Astrocyte of the cerebellum (primary cell): Measurements from ENCODE around the gene CLNK.

Experiments used
- DNase-seq: peaks from one replicate; pipeline ENCODE4 v3.0.0-alpha.2; 2011; ENCODE audit warnings: low read depth
- H3K4me3 ChIP-seq: 2 replicates; pipeline ENCODE4 v1.5.1; 2011; ENCODE audit warnings: mild to moderate bottlenecking, low read depth, low read length, moderate library complexity
- in situ Hi-C: cut with HindIII; loops from 2 replicates; pipeline ENCODE4 v1.10.0; 2017; ENCODE audit warnings: low sequenced_read_pairs
- TF ChIP-seq, protein P1 (sequence below): IDR thresholded peaks from 2 replicates; pipeline ENCODE4 v1.5.1; 2012; ENCODE audit warnings: low read length, low read depth, moderate library complexity, mild to moderate bottlenecking; ENCODE audit errors: missing control alignments

CLNK gene, protein sequence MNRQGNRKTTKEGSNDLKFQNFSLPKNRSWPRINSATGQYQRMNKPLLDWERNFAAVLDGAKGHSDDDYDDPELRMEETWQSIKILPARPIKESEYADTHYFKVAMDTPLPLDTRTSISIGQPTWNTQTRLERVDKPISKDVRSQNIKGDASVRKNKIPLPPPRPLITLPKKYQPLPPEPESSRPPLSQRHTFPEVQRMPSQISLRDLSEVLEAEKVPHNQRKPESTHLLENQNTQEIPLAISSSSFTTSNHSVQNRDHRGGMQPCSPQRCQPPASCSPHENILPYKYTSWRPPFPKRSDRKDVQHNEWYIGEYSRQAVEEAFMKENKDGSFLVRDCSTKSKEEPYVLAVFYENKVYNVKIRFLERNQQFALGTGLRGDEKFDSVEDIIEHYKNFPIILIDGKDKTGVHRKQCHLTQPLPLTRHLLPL

GRCh38 chr4:10684631-10685030 is at the start of gene CLNK:
CLNK (minus strand) TSS chr4:10684768; CDS start chr4:10667869, 16,899 bp downstream.
- no peak for DNase-seq
- TF ChIP-seq, protein P1, sequence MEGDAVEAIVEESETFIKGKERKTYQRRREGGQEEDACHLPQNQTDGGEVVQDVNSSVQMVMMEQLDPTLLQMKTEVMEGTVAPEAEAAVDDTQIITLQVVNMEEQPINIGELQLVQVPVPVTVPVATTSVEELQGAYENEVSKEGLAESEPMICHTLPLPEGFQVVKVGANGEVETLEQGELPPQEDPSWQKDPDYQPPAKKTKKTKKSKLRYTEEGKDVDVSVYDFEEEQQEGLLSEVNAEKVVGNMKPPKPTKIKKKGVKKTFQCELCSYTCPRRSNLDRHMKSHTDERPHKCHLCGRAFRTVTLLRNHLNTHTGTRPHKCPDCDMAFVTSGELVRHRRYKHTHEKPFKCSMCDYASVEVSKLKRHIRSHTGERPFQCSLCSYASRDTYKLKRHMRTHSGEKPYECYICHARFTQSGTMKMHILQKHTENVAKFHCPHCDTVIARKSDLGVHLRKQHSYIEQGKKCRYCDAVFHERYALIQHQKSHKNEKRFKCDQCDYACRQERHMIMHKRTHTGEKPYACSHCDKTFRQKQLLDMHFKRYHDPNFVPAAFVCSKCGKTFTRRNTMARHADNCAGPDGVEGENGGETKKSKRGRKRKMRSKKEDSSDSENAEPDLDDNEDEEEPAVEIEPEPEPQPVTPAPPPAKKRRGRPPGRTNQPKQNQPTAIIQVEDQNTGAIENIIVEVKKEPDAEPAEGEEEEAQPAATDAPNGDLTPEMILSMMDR, result no peak
- in situ Hi-C loops, result no loop called here
- no peak within 1 kb of the TSS for H3K4me3 ChIP-seq

DNA sequence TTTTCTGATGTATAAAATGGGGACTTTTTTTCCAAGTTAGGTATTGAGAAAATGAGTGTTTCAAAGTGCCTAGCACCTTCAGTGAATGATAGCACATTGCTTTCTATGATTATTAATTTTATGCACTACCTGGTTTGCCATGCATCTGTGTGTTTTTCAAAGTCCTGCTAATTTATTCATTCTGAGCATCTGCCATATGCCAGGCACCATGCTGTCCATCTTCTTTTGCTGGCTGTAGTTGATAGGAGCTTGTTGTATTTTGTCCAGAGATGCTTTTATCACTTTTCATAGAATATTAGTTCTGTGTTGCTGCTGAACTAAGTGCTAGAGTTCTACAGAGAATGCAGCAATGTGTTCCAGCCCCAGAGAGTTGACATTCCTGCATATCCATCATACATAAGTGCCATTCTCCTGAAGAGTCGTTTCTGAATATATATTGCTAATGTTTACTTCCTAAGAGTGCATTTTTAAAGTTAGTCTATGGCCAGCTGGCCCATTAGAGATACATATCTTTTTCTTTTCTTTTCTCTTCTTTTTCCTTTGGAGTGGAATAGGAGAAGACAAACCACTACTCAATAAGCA is 49.0 kb upstream of the CLNK start:
- in situ Hi-C loops, result no loop called here
- no peak overlapping the region for H3K4me3 ChIP-seq
- no peak for DNase-seq
- TF ChIP-seq, protein P1, result no peak

DNA sequence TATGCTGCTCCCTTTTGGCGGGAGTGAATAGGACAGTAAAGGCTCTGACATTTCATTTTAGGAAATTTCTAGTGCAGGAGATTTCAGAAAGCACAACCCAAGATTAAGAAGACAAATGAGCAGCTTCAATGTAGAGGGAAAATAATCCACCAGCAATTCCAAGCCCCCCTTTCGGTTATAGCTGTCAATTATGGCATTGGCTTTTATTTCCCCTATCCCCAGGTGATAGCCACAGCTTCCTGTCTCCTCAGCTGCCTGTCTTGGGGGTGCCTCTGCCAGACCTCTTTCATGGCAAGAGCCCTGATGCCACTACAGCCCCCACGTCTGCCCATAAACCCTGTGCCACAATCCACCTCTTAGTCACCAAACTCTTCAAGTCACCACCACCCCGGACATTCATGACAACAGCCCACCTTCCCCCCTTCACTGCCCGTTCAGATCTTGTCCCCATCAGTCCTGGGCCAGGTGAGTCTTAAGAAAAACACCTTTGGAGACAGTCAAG is 48.4 kb upstream of the CLNK start:
- in situ Hi-C loops, result no loop called here
- TF ChIP-seq, protein P1, result no peak
- DNase-seq, result no peak
- no peak overlapping the region for H3K4me3 ChIP-seq

DNA sequence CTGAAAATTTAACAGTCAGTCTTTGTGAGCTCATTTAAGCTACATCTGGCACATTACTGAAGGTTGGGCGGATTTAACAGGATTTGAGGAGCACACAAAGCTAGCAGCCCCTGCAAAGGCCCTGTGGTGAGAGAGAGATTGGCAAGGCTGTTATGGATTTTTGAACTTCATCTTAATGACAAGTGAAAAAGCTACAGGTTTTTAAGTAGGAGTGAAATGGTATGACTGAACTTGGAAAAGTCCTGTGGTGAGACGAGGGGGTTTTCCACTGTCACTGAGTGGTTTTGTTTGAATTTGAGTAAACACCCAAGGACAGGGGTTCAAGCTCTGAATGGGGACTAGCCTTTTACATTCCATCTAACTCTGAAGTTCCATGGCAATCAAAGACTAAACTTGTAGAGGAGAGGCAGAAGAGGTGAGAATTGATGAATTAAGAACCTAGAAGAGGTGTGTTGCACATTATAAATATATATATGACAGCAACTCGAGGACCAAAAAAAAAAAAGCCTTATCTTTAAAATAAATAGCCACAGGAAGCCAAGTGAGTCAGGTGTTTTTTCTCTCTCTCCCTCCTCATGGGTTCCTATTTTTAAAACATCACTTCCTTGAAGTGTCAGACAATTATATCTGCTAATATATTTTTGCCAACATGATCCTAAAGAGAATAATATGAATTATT is 47.8 kb upstream of the CLNK start:
- H3K4me3 ChIP-seq, result no peak overlapping the region
- TF ChIP-seq, protein P1, result no peak
- DNase-seq, result no peak
- in situ Hi-C loops, result no loop called here

- in situ Hi-C loops, result no loop called here
- no peak for DNase-seq
- H3K4me3 ChIP-seq, result no peak overlapping the region
- TF ChIP-seq, protein P1, result no peak
These were observed 47.1 kb upstream of the CLNK start for GRCh38 chr4:10731690-10732089.

DNA sequence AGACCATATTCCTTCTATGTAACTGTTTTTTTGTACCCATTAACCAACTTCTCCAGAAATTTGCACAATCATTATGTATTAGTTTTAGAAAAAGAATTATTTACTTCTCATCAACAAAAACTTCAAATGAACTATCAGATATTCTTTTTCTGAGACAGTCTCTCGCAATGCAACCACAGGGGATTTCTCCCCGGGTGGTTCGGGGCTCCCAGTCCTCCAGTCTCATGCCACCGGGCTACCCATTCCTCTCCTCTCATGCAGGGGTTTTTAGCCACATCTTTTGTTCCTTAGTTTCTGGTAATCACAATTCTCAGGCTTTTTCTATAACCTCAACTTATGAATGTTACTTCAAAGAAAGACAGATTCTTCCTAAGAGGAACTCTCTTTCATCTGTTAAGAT is 46.6 kb upstream of the CLNK start:
- in situ Hi-C loops, result no loop called here
- no peak overlapping the region for H3K4me3 ChIP-seq
- no peak for DNase-seq
- TF ChIP-seq, protein P1, result no peak
